ENCODE results near the gene PXDN. TPM values are rescaled to one million over a fixed set of nuclear protein-coding genes. Genes with fewer than 3 reads are reported as not detected.

The PXDN gene
- total RNA-seq, 1 experiment from 2014 or later: 0.25 TPM

- Mint-ChIP-seq H3K4me1 (ENCODE audit: low read depth, unreplicated experiment) (peaks cover 12% of the 10 kb centered on the region), H3K4me3 (ENCODE audit: unreplicated experiment) (no peak overlapping the region), H3K27me3 (ENCODE audit: insufficient read depth, unreplicated experiment) (no peaks in the 10 kb centered on the region), H3K9me3 (ENCODE audit: unreplicated experiment) (peaks cover 27% of the 10 kb centered on the region), H3K36me3 (ENCODE audit: insufficient read depth, unreplicated experiment) (no peaks in the 10 kb centered on the region), H3K27ac (ENCODE audit: unreplicated experiment) (no peak overlapping the region)
- no peaks in the 10 kb centered on the region for H3K36me3 ChIP-seq (ENCODE audit: control insufficient read depth, insufficient read depth, low read length)
- intact Hi-C loops (cut with micrococcal nuclease; ENCODE audit: unreplicated experiment): no loop called here
- DNase-seq: peak in 1 of 2 experiments; percentile 3
- BruUV-seq (replicated peaks): no TSS peak
- peaks cover 14% of the 10 kb centered on the region for H3K4me1 ChIP-seq
- TF ChIP-seq CTCF (IDR thresholded peaks at IDR 0.05; ENCODE audit: insufficient read depth in 1 of 2, low read depth in 1 of 2, low read length in 1 of 2, severe bottlenecking in 1 of 2, unreplicated experiment in 1 of 2): no peak
- no peak overlapping the region for H3K4me3 ChIP-seq (ENCODE audit: low read depth, low read length)
- POLR2A ChIA-PET: no interaction called here
- CTCF ChIA-PET: interaction anchor here (0.8 kb wide), 1 partner anchor 37 kb away, joined by 3 read pairs; no protein-coding TSS in a partner anchor
- no peaks in the 10 kb centered on the region for H3K27me3 ChIP-seq (replicated peaks; ENCODE audit: control insufficient read depth, insufficient read depth, low read length)
- H3K9me3 ChIP-seq: peaks cover 11% of the 10 kb centered on the region; the same call in 1 of the 2 replicates
Observed at GRCh38 chr2:1731963-1732768, 12.1 kb downstream of the PXDN start.

- DNase-seq: peak in 1 of 2 experiments; percentile 17
- Mint-ChIP-seq H3K36me3 (ENCODE audit: insufficient read depth, unreplicated experiment) (no peaks in the 10 kb centered on the region), H3K27ac (ENCODE audit: unreplicated experiment) (no peak overlapping the region), H3K27me3 (ENCODE audit: insufficient read depth, unreplicated experiment) (no peaks in the 10 kb centered on the region), H3K4me1 (ENCODE audit: low read depth, unreplicated experiment) (peaks cover 12% of the 10 kb centered on the region), H3K9me3 (ENCODE audit: unreplicated experiment) (peaks cover 27% of the 10 kb centered on the region), H3K4me3 (ENCODE audit: unreplicated experiment) (no peak overlapping the region)
- H3K36me3 ChIP-seq (ENCODE audit: control insufficient read depth, insufficient read depth, low read length): no peaks in the 10 kb centered on the region
- peaks cover 8% of the 10 kb centered on the region for H3K4me1 ChIP-seq
- no peak overlapping the region for H3K4me3 ChIP-seq (ENCODE audit: low read depth, low read length)
- POLR2A ChIA-PET: no interaction called here
- BruUV-seq (replicated peaks): no TSS peak
- no peak for TF ChIP-seq CTCF (IDR thresholded peaks at IDR 0.05; ENCODE audit: insufficient read depth in 1 of 2, low read depth in 1 of 2, low read length in 1 of 2, severe bottlenecking in 1 of 2, unreplicated experiment in 1 of 2)
- H3K27me3 ChIP-seq (replicated peaks; ENCODE audit: control insufficient read depth, insufficient read depth, low read length): no peaks in the 10 kb centered on the region
- CTCF ChIA-PET: interaction anchor here (0.8 kb wide), 1 partner anchor 38 kb away, joined by 3 read pairs; no protein-coding TSS in a partner anchor
- H3K9me3 ChIP-seq: peaks cover 11% of the 10 kb centered on the region; the same call in 1 of the 2 replicates
- intact Hi-C loops (cut with micrococcal nuclease; ENCODE audit: unreplicated experiment): no loop called here
Observed at GRCh38 chr2:1731447-1731962, 12.8 kb downstream of the PXDN start.

GRCh38 chr2:1730015-1730927 is 14.0 kb downstream of the PXDN start:
- Mint-ChIP-seq H3K9me3 (ENCODE audit: unreplicated experiment) (peaks cover 15% of the 10 kb centered on the region), H3K4me3 (ENCODE audit: unreplicated experiment) (no peak overlapping the region), H3K4me1 (ENCODE audit: low read depth, unreplicated experiment) (peaks cover 6% of the 10 kb centered on the region), H3K27ac (ENCODE audit: unreplicated experiment) (no peak overlapping the region), H3K27me3 (ENCODE audit: insufficient read depth, unreplicated experiment) (no peaks in the 10 kb centered on the region), H3K36me3 (ENCODE audit: insufficient read depth, unreplicated experiment) (no peaks in the 10 kb centered on the region)
- TF ChIP-seq CTCF (IDR thresholded peaks at IDR 0.05; ENCODE audit: insufficient read depth in 1 of 2, low read depth in 1 of 2, low read length in 1 of 2, severe bottlenecking in 1 of 2, unreplicated experiment in 1 of 2): no peak
- no peaks in the 10 kb centered on the region for H3K27me3 ChIP-seq (replicated peaks; ENCODE audit: control insufficient read depth, insufficient read depth, low read length)
- DNase-seq: peak in 1 of 2 experiments; percentile 2
- H3K4me1 ChIP-seq: no peaks in the 10 kb centered on the region
- ChIA-PET POLR2A (no interaction called here), CTCF (no interaction called here)
- BruUV-seq (replicated peaks): no TSS peak
- no peak overlapping the region for H3K4me3 ChIP-seq (ENCODE audit: low read depth, low read length)
- intact Hi-C loops (cut with micrococcal nuclease; ENCODE audit: unreplicated experiment): no loop called here
- no peaks in the 10 kb centered on the region for H3K36me3 ChIP-seq (ENCODE audit: control insufficient read depth, insufficient read depth, low read length)
- peaks cover 11% of the 10 kb centered on the region; the same call in 1 of the 2 replicates for H3K9me3 ChIP-seq
